Astrocyte (in vitro differentiated cells and primary cell): ENCODE data around the gene RPL10.

Experiments used
- CTCF ChIP-seq: IDR thresholded peaks from 2 replicates; pipeline ENCODE4 v1.5.1; 2011; ENCODE audit warnings: low read depth, mild to moderate bottlenecking, inconsistent platforms, low read length, moderate library complexity; ENCODE audit not compliant: insufficient read depth
- EZH2 ChIP-seq: IDR thresholded peaks from 2 replicates; pipeline ENCODE4 v1.6.1; 2012; ENCODE audit warnings: mild to moderate bottlenecking, low read length, inconsistent platforms; ENCODE audit not compliant: insufficient read depth

GRCh38 chrX:154376774-154377173 lies 21.4 kb upstream of the RPL10 start:
- no peak for TF ChIP-seq CTCF
- no peak for TF ChIP-seq EZH2
